CD14-positive monocyte (primary cell): ENCODE results near the gene DSP. TPM values are rescaled to one million over a fixed set of nuclear protein-coding genes. Genes with fewer than 3 reads are reported as not detected.

ENCODE experiments used
- DNase-seq, 3 donors: peaks; one replicate each; pipeline ENCODE4 v3.0.0-alpha.2; 2011 to 2022
- H2AFZ ChIP-seq: 2 replicates; pipeline ENCODE4 v1.6.0; 2012; ENCODE audit warnings: mild to moderate bottlenecking, low read depth, low read length, inconsistent platforms; ENCODE audit not compliant: insufficient read depth, poor library complexity, severe bottlenecking
- H3K27ac ChIP-seq, 2 donors: 1 replicate in 1 of 2; 2 replicates in 1 of 2; pipeline ENCODE4 v1.5.1; 2012 to 2013; ENCODE audit warnings: low read length in 2 of 2, control low read depth in 1 of 2, inconsistent platforms in 1 of 2, low read depth in 1 of 2, mild to moderate bottlenecking in 1 of 2
- H3K27me3 ChIP-seq, 2 donors: one replicate each; pipeline versions ENCODE4 v1.6.0 to v1.6.1; 2011 to 2013; ENCODE audit warnings: low read length in 2 of 2; ENCODE audit not compliant: control insufficient read depth in 2 of 2, insufficient read depth in 2 of 2
- H3K36me3 ChIP-seq, 2 donors: replicated peaks in 1 of 2; 1 replicate in 1 of 2; 2 replicates in 1 of 2; pipeline versions ENCODE4 v1.5.1 to v1.6.1; 2012 to 2013; ENCODE audit warnings: low read length in 2 of 2, control low read depth in 1 of 2, inconsistent platforms in 1 of 2, mild to moderate bottlenecking in 1 of 2; ENCODE audit not compliant: insufficient read depth in 2 of 2, control insufficient read depth in 1 of 2
- H3K4me1 ChIP-seq, 2 donors: 1 replicate in 1 of 2; 2 replicates in 1 of 2; pipeline versions ENCODE4 v1.5.1 to v1.6.1; 2012 to 2013; ENCODE audit warnings: low read length in 2 of 2, control low read depth in 1 of 2, inconsistent platforms in 1 of 2, mild to moderate bottlenecking in 1 of 2, moderate library complexity in 1 of 2; ENCODE audit not compliant: insufficient read depth in 2 of 2, control insufficient read depth in 1 of 2
- H3K4me2 ChIP-seq: replicated peaks from 2 replicates; pipeline ENCODE3; 2012; ENCODE audit warnings: low read length, moderate library complexity, mild to moderate bottlenecking; ENCODE audit not compliant: poor library complexity, severe bottlenecking; ENCODE audit errors: extremely low read depth
- H3K4me3 ChIP-seq, 3 experiments: fragments of 200-600 bp in 1 of 3; sonication (generic) in 1 of 3; replicated peaks in 1 of 3; 1 replicate in 2 of 3; 2 replicates in 1 of 3; pipeline ENCODE4 v1.5.1; 2011 to 2013; ENCODE audit warnings: low read length in 3 of 3, mild to moderate bottlenecking in 3 of 3, control low read depth in 2 of 3, low read depth in 2 of 3, inconsistent platforms in 1 of 3, moderate library complexity in 1 of 3
- H3K79me2 ChIP-seq: 2 replicates; pipeline ENCODE4 v1.6.0; 2012; ENCODE audit warnings: mild to moderate bottlenecking, control low read depth, inconsistent platforms, low read length, moderate library complexity; ENCODE audit not compliant: insufficient read depth
- H3K9ac ChIP-seq: 2 replicates; pipeline ENCODE4 v1.6.0; 2017; ENCODE audit warnings: low read length, mild to moderate bottlenecking; ENCODE audit not compliant: insufficient read depth, poor library complexity, severe bottlenecking
- H3K9me3 ChIP-seq, 2 donors: replicated peaks in 1 of 2; 1 replicate in 1 of 2; 2 replicates in 1 of 2; pipeline versions ENCODE4 v1.5.1 to v1.6.1; 2012 to 2013; ENCODE audit warnings: low read length in 2 of 2, control low read depth in 1 of 2; ENCODE audit not compliant: control insufficient read depth in 1 of 2, insufficient read depth in 1 of 2
- H4K20me1 ChIP-seq: 2 replicates; pipeline ENCODE4 v1.6.0; 2012; ENCODE audit warnings: mild to moderate bottlenecking, low read length, control low read depth, moderate library complexity; ENCODE audit not compliant: insufficient read depth
- H3K27ac Mint-ChIP-seq, 7 donors: one replicate each; pipeline ENCODE4 v1.8.0; 2020; ENCODE audit warnings: mild to moderate bottlenecking in 7 of 7, mixed read lengths in 7 of 7, moderate library complexity in 6 of 7, inconsistent platforms in 2 of 7
- H3K27me3 Mint-ChIP-seq, 3 donors: one replicate each; pipeline ENCODE4 v1.8.0; 2021 to 2022; ENCODE audit warnings: low read depth in 3 of 3, mild to moderate bottlenecking in 3 of 3, mixed read lengths in 3 of 3, moderate library complexity in 3 of 3, inconsistent platforms in 1 of 3
- H3K36me3 Mint-ChIP-seq, 2 donors: one replicate each; pipeline ENCODE4 v1.8.0; 2020; ENCODE audit warnings: mixed read lengths in 2 of 2, inconsistent platforms in 1 of 2, mild to moderate bottlenecking in 1 of 2
- H3K4me1 Mint-ChIP-seq: one replicate; pipeline ENCODE4 v1.8.0; 2020; ENCODE audit warnings: mild to moderate bottlenecking, mixed read lengths
- H3K4me3 Mint-ChIP-seq, 2 donors: one replicate each; pipeline ENCODE4 v1.8.0; 2020; ENCODE audit warnings: mild to moderate bottlenecking in 2 of 2, mixed read lengths in 2 of 2, moderate library complexity in 1 of 2
- H3K9me3 Mint-ChIP-seq, 7 donors: one replicate each; pipeline ENCODE4 v1.8.0; 2020 to 2022; ENCODE audit warnings: mixed read lengths in 7 of 7, mild to moderate bottlenecking in 6 of 7, moderate library complexity in 6 of 7, inconsistent platforms in 2 of 7
- CTCF ChIP-seq: fragments of 200-600 bp; IDR thresholded peaks from one replicate; pipeline ENCODE4 v1.8.0; 2022; ENCODE audit warnings: antibody characterized with exemption, mild to moderate bottlenecking
- WGBS: methylation state at CpG from one replicate; pipeline ENCODE4 v1.1.5; 2013; ENCODE audit warnings: missing lambda C conversion rate; ENCODE audit not compliant: insufficient coverage; 5-methylcytosine and 5-hydroxymethylcytosine counted together
- intact Hi-C, 2 donors: fragments of 100-400 bp; cut with micrococcal nuclease; formaldehyde crosslinking; loops; one replicate each; pipeline versions ENCODE4 v1.15.0 to v1.15.1; 2023
- polyA plus RNA-seq, 3 donors: library from polyadenylated mRNA; depleted of rRNA in 1 of 3; unstranded in 2 of 3; stranded (reverse) in 1 of 3; fragments of 300-500 nt in 2 of 3; fragments of >200 nt in 1 of 3; fragmentation: Illumina TruSeq in 2 of 3; gene quantifications; 1 replicate in 2 of 3; 2 replicates in 1 of 3; pipeline ENCODE4 v1.2.3, GENCODE V29; 2012 to 2021

DSP gene
- polyA plus RNA-seq, 3 donors = not detected

GRCh38 chr6:7566107-7566506, 24.6 kb downstream of the DSP start:
- no peak overlapping the region for H3K27ac Mint-ChIP-seq

GRCh38 chr6:7566617-7567173, 25.2 kb downstream of the DSP start:
- Mint-ChIP-seq H3K27me3 (peaks cover 5 to 27% (median 13%) of the 10 kb centered on the region in 3 donors), H3K36me3 (no peaks in the 10 kb centered on the region), H3K9me3 (no peaks in the 10 kb centered on the region), H3K4me3 (no peak overlapping the region), H3K27ac (no peak overlapping the region), H3K4me1 (no peaks in the 10 kb centered on the region)
- Histone ChIP-seq H3K79me2 (no peaks in the 10 kb centered on the region), H3K4me1 (peaks cover 9 to 11% of the 10 kb centered on the region in 2 donors), H4K20me1 (no peaks in the 10 kb centered on the region), H3K27ac (no peak overlapping the region), H3K4me2 (no peak overlapping the region), H3K36me3 (no peaks in the 10 kb centered on the region), H3K9me3 (no peaks in the 10 kb centered on the region), H3K27me3 (peaks cover 5 to 11% of the 10 kb centered on the region in 2 donors), H3K9ac (no peak overlapping the region), H3K4me3 (no peak overlapping the region), H2AFZ (no peak overlapping the region)
- 93% methylated on average over 2 of the region's 4 CpGs for WGBS
- DNase-seq = no peak
- intact Hi-C loops = no loop called here
- no peak for TF ChIP-seq CTCF

More at GRCh38 chr6:7566107-7566506, 24.6 kb downstream of the DSP start:
- Mint-ChIP-seq H3K27me3 (peaks cover 5 to 27% (median 12%) of the 10 kb centered on the region in 3 donors), H3K9me3 (no peaks in the 10 kb centered on the region), H3K4me1 (no peaks in the 10 kb centered on the region), H3K4me3 (no peak overlapping the region), H3K36me3 (no peaks in the 10 kb centered on the region)
- H3K27ac ChIP-seq = no peak overlapping the region
- peaks cover 9 to 11% of the 10 kb centered on the region in 2 donors for H3K4me1 ChIP-seq
- H4K20me1 ChIP-seq = no peaks in the 10 kb centered on the region
- no peak overlapping the region for H3K4me2 ChIP-seq
- no peaks in the 10 kb centered on the region for H3K36me3 ChIP-seq
- peaks cover 5 to 11% of the 10 kb centered on the region in 2 donors for H3K27me3 ChIP-seq
- H3K9me3 ChIP-seq = no peaks in the 10 kb centered on the region
- intact Hi-C loops = no loop called here
- no peaks in the 10 kb centered on the region for H3K79me2 ChIP-seq
- DNase-seq = no peak
- no peak overlapping the region for H3K9ac ChIP-seq
- WGBS = no CpG with 5 or more reads among the region's 2 CpGs
- TF ChIP-seq CTCF = no peak
- no peak overlapping the region for H3K4me3 ChIP-seq
- H2AFZ ChIP-seq = no peak overlapping the region
